NCI-H774 (cell line): ENCODE results near the gene TBC1D4.
"Not testable (repeated sequence)": the region's sequence is repeated elsewhere in the genome, so short reads cannot be mapped to it uniquely, and the experiment has no call there.

Experiments
- DNase-seq: peaks from one replicate; lab custom pipeline; 2025; lab: John Stamatoyannopoulos, UW

Gene TBC1D4

GRCh38 chr13:75356421-75356820 lies 125.5 kb downstream of the TBC1D4 start:
- no peak for DNase-seq

- no peak for DNase-seq
Observed at GRCh38 chr13:75355609-75356008, 126.4 kb downstream of the TBC1D4 start.

- DNase-seq, result no peak
Observed at GRCh38 chr13:75353781-75354193, 128.2 kb downstream of the TBC1D4 start.

- no peak for DNase-seq
Observed at GRCh38 chr13:75352641-75353327, 129.2 kb downstream of the TBC1D4 start.

- not testable (repeated sequence) for DNase-seq
Observed at GRCh38 chr13:75351538-75351937, 130.4 kb downstream of the TBC1D4 start.

- no peak for DNase-seq
Observed at GRCh38 chr13:75347925-75348324, 134.0 kb downstream of the TBC1D4 start.

GRCh38 chr13:75347457-75347856 lies 134.5 kb downstream of the TBC1D4 start:
- no peak for DNase-seq

GRCh38 chr13:75345193-75345592 lies 136.8 kb downstream of the TBC1D4 start:
- no peak for DNase-seq

GRCh38 chr13:75341028-75341427 lies 140.9 kb downstream of the TBC1D4 start:
- DNase-seq, result no peak

GRCh38 chr13:75339635-75340374 lies 142.2 kb downstream of the TBC1D4 start:
- DNase-seq, result no peak

- DNase-seq, result no peak
Observed at GRCh38 chr13:75334634-75335447, 147.1 kb downstream of the TBC1D4 start.

- no peak for DNase-seq
Observed at GRCh38 chr13:75333103-75333502, 148.9 kb downstream of the TBC1D4 start.

- no peak for DNase-seq
Observed at GRCh38 chr13:75331792-75332349, 150.1 kb downstream of the TBC1D4 start.

- DNase-seq, result no peak
Observed at GRCh38 chr13:75330770-75331169, 151.2 kb downstream of the TBC1D4 start.

GRCh38 chr13:75329723-75330122 lies 152.2 kb downstream of the TBC1D4 start:
- DNase-seq, result no peak

- no peak for DNase-seq
Observed at GRCh38 chr13:75329097-75329496, 152.9 kb downstream of the TBC1D4 start.

- DNase-seq, result no peak
Observed at GRCh38 chr13:75327135-75327510, 154.8 kb downstream of the TBC1D4 start.

- DNase-seq, result no peak
Observed at GRCh38 chr13:75326173-75327134, 155.5 kb downstream of the TBC1D4 start.

- DNase-seq, result no peak
Observed at GRCh38 chr13:75325711-75326110, 156.3 kb downstream of the TBC1D4 start.

GRCh38 chr13:75324413-75324940 lies 157.5 kb downstream of the TBC1D4 start:
- DNase-seq, result no peak

GRCh38 chr13:75321084-75321483 lies 160.9 kb downstream of the TBC1D4 start:
- DNase-seq, result no peak
